PC-3 (cell line): ENCODE results near the gene PHKA1. TPM values are rescaled to one million over a fixed set of nuclear protein-coding genes. Genes with fewer than 3 reads are reported as not detected.

Experiments
- ATAC-seq: fragments of 200-7000 bp; cut with Tn5 transposase; 2 replicates; pipeline ENCODE4 v1.9.1; 2020; ENCODE audit warnings: mild to moderate bottlenecking, moderate library complexity
- BruUV-seq: library from RNA; stranded (reverse); fragments of 400-500 nt; replicated peaks from 2 replicates; lab custom pipeline; 2021; lab: Mats Ljungman, UMichigan
- CTCF ChIA-PET: fragments of 300-600 bp; sonication (Branson Sonifier 250); formaldehyde crosslinking; loops from one replicate; lab custom pipeline; 2022; ENCODE audit warnings: antibody characterized with exemption; lab: Charles Lee
- POLR2A ChIA-PET: fragments of 300-600 bp; sonication (Branson Sonifier 250); formaldehyde crosslinking; loops from one replicate; lab custom pipeline; 2022; ENCODE audit warnings: antibody characterized with exemption; ENCODE audit not compliant: unreplicated experiment; lab: Charles Lee
- DNase-seq: peaks from one replicate; pipeline ENCODE4 v3.0.0-alpha.2; 2015
- H2AFZ ChIP-seq: fragments of 300-600 bp; sonication (generic); 2 replicates; pipeline ENCODE4 v1.6.0; 2016; ENCODE audit warnings: antibody characterized with exemption, low read length
- H3F3A ChIP-seq: fragments of 300-600 bp; sonication (generic); one replicate; pipeline ENCODE4 v1.6.0; 2017; ENCODE audit warnings: antibody characterized with exemption, low read length, control low read depth, mild to moderate bottlenecking; ENCODE audit not compliant: unreplicated experiment
- H3K27ac ChIP-seq: fragments of 300-600 bp; sonication (generic); 2 replicates; pipeline ENCODE4 v1.5.1; 2016; ENCODE audit warnings: mild to moderate bottlenecking, low read length
- H3K27me3 ChIP-seq: fragments of 300-600 bp; sonication (generic); 2 replicates; pipeline ENCODE4 v1.6.1; 2016; ENCODE audit warnings: low read length, mixed read lengths
- H3K36me3 ChIP-seq: fragments of 300-600 bp; sonication (generic); 2 replicates; pipeline ENCODE4 v1.6.1; 2016; ENCODE audit warnings: low read depth, mixed run types, low read length, mixed read lengths
- H3K4me1 ChIP-seq: fragments of 300-600 bp; sonication (generic); 2 replicates; pipeline ENCODE4 v1.5.1; 2016; ENCODE audit warnings: low read length; ENCODE audit not compliant: insufficient read depth
- H3K4me2 ChIP-seq: fragments of 300-600 bp; sonication (generic); 2 replicates; pipeline ENCODE4 v1.6.0; 2016; ENCODE audit warnings: low read length
- H3K4me3 ChIP-seq: fragments of 300-600 bp; sonication (generic); 2 replicates; pipeline ENCODE4 v1.5.1; 2016; ENCODE audit warnings: mild to moderate bottlenecking, low read length, mixed read lengths
- H3K79me2 ChIP-seq: fragments of 300-600 bp; sonication (generic); 2 replicates; pipeline ENCODE4 v1.6.1; 2017; ENCODE audit warnings: low read length, mixed read lengths
- H3K9ac ChIP-seq: fragments of 300-600 bp; sonication (generic); 2 replicates; pipeline ENCODE4 v1.6.0; 2016; ENCODE audit warnings: mild to moderate bottlenecking, low read length
- H3K9me2 ChIP-seq: fragments of 300-600 bp; sonication (generic); replicated peaks from 2 replicates; pipeline ENCODE4 v1.6.1; 2016; ENCODE audit warnings: mixed run types, low read length, mixed read lengths
- H3K9me3 ChIP-seq: fragments of 300-600 bp; sonication (generic); 2 replicates; pipeline ENCODE4 v1.6.1; 2016; ENCODE audit warnings: low read length, mixed read lengths
- H4K20me1 ChIP-seq: fragments of 300-600 bp; sonication (generic); 2 replicates; pipeline ENCODE4 v1.6.1; 2016; ENCODE audit warnings: low read length, mixed read lengths
- CTCF ChIP-seq: fragments of 300-600 bp; sonication (generic); conservative IDR thresholded peaks from 2 replicates; pipeline ENCODE4 v1.5.1; 2017; ENCODE audit warnings: antibody characterized with exemption, low read depth, mild to moderate bottlenecking, low read length
- EZH2 ChIP-seq: fragments of 300-600 bp; sonication (generic); IDR thresholded peaks from one replicate; pipeline ENCODE4 v1.6.1; 2017; ENCODE audit warnings: antibody characterized with exemption, mild to moderate bottlenecking, low read length; ENCODE audit not compliant: unreplicated experiment
- EZH2phosphoT487 ChIP-seq: fragments of 300-600 bp; sonication (generic); IDR thresholded peaks from 2 replicates; pipeline ENCODE4 v1.6.1; 2018; ENCODE audit warnings: mild to moderate bottlenecking, antibody characterized with exemption, low read length, borderline replicate concordance
- intact Hi-C: fragments of 100-400 bp; cut with micrococcal nuclease; formaldehyde crosslinking; loops from 2 replicates; pipeline ENCODE4 v1.9.0; 2023
- total RNA-seq: library from RNA; depleted of rRNA; stranded (reverse); fragments of >200 nt; gene quantifications from 2 replicates; pipeline ENCODE4 v1.2.3, GENCODE V29; 2014

Gene PHKA1
- total RNA-seq, 1 experiment from 2014 or later = 28.5 TPM

DNA sequence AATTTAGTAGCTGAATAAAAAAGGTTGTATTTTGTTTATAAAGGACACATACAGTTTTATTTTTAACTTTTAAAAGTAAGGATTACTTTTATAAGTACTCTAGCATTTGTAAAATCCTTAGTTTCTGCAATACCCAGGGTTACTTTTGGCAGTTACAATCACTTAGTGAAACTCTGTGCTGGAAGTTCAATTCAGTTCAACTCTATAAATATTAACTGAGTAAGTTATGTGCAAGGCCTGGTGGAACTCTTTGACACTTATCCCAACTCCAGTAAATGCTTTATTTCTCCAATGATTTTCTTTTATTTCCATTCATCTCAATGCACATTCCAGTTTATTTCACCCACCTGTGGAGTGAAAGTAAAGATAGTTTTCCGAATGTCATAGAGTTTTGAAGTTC lies 78.2 kb downstream of the PHKA1 start:
- no TSS peak for BruUV-seq
- ATAC-seq = no peak

DNA sequence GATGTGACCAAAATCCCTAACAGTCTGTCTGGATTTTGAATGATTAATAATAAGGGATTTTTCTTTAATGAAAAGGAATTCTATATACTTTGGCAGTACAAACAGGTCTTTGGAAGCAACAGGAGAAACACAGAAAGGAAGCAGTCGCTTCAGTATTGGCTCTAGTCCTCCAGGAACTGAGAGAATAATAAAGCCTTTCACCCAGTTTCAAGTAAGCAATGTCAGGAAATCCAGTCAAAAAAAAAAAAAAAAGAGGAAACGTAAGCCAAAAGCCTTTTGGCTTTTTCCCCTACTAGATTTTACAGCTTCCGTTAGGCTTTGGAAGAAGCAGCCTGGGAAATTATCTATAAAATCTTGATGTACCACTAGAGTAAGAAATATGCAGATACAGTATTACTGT lies 79.8 kb downstream of the PHKA1 start:
- H3K4me3 ChIP-seq = no peak overlapping the region
- H3K27ac ChIP-seq = peak overlapping the region; percentile 81
- H4K20me1 ChIP-seq = no peaks in the 10 kb centered on the region
- CTCF ChIA-PET = no interaction called here
- no peak overlapping the region for H2AFZ ChIP-seq
- TF ChIP-seq CTCF = no peak
- TF ChIP-seq EZH2 = no peak
- no peak for TF ChIP-seq EZH2phosphoT487
- H3K9me3 ChIP-seq = no peaks in the 10 kb centered on the region
- H3K9me2 ChIP-seq = no peaks in the 10 kb centered on the region
- H3K9ac ChIP-seq = peak overlapping the region; percentile 8; the same call in 1 of the 2 replicates
- intact Hi-C loops = no loop called here
- no peaks in the 10 kb centered on the region for H3K27me3 ChIP-seq
- H3K4me1 ChIP-seq = peaks cover 17% of the 10 kb centered on the region; the same call in 1 of the 2 replicates
- POLR2A ChIA-PET = no interaction called here
- no peaks in the 10 kb centered on the region; the same call in 1 of the 2 replicates for H3K36me3 ChIP-seq
- BruUV-seq = no TSS peak
- H3K79me2 ChIP-seq = no peaks in the 10 kb centered on the region
- DNase-seq = peak; percentile 20
- peak; percentile 66 for ATAC-seq
- H3K4me2 ChIP-seq = peak overlapping the region; percentile 21; the same call in 1 of the 2 replicates
- H3F3A ChIP-seq = no peaks in the 10 kb centered on the region

More for the DNA sequence above, 78.2 kb downstream of the PHKA1 start:
- H3K36me3 ChIP-seq = peaks cover 6% of the 10 kb centered on the region
- no peak for DNase-seq
- POLR2A ChIA-PET = no interaction called here
- no peaks in the 10 kb centered on the region for H4K20me1 ChIP-seq
- H3K4me1 ChIP-seq = peaks cover 17% of the 10 kb centered on the region; the same call in 1 of the 2 replicates
- no peaks in the 10 kb centered on the region for H3K9me2 ChIP-seq
- H3K4me2 ChIP-seq = no peak overlapping the region
- H3F3A ChIP-seq = no peaks in the 10 kb centered on the region
- no peak overlapping the region for H2AFZ ChIP-seq
- H3K79me2 ChIP-seq = no peaks in the 10 kb centered on the region
- intact Hi-C loops = no loop called here
- no peaks in the 10 kb centered on the region for H3K27me3 ChIP-seq
- CTCF ChIA-PET = no interaction called here
- H3K27ac ChIP-seq = no peak overlapping the region
- no peak overlapping the region for H3K4me3 ChIP-seq
- H3K9ac ChIP-seq = no peak overlapping the region
- TF ChIP-seq EZH2 (no peak), CTCF (no peak), EZH2phosphoT487 (no peak)
- H3K9me3 ChIP-seq = no peaks in the 10 kb centered on the region

DNA sequence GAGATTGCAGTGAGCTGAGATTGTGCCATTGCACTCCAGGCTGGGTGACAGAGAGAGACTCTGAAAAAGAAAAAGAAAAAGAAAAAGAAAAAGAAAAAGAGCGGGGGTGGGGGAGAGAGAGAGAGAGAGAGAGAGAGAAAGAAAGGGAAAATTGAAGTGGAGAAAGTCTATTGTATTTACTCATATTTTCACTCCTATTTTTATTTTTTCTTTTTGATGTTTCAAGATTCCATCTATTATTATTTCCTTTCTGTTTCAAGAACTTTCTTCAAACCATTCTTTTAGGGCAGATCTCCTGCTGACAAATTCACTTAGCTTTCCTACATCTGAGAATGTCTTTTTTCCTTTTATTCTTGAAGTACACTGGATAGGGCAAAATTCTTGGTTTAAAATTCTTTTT lies 83.9 kb downstream of the PHKA1 start:
- DNase-seq (no peak), ATAC-seq (no peak)
- Histone ChIP-seq H3K4me3 (no peak overlapping the region), H3K79me2 (no peaks in the 10 kb centered on the region), H3K4me2 (no peak overlapping the region), H3K9ac (no peak overlapping the region), H3K27me3 (no peaks in the 10 kb centered on the region), H3K9me2 (no peaks in the 10 kb centered on the region), H3K4me1 (peaks cover 17% of the 10 kb centered on the region; the same call in 1 of the 2 replicates), H4K20me1 (no peaks in the 10 kb centered on the region), H3F3A (no peaks in the 10 kb centered on the region), H3K27ac (no peak overlapping the region), H3K9me3 (no peaks in the 10 kb centered on the region), H2AFZ (no peak overlapping the region), H3K36me3 (peaks cover 3% of the 10 kb centered on the region; the same call in 1 of the 2 replicates)
- BruUV-seq = no TSS peak
- CTCF ChIA-PET = no interaction called here
- intact Hi-C loops = no loop called here
- no peak for TF ChIP-seq EZH2
- TF ChIP-seq EZH2phosphoT487 = no peak
- POLR2A ChIA-PET = no interaction called here
